ENCODE data around the gene DOC2B.

- TF ChIP-seq CTCF (IDR thresholded peaks at IDR 0.05) (no peak), EZH2phosphoT487 (IDR thresholded peaks at IDR 0.05) (no peak), EZH2 (IDR thresholded peaks at IDR 0.05) (no peak)
Observed at GRCh38 chr17:192666-193425, 11.4 kb upstream of the DOC2B start.

All from neural progenitor cell (in vitro differentiated cells).